Mesothelial cell of epicardium (in vitro differentiated cells): ENCODE results near the gene VSTM2B. TPM values are rescaled to one million over a fixed set of nuclear protein-coding genes. Genes with fewer than 3 reads are reported as not detected.

Source experiments
- DNase-seq, 2 experiments: peaks; one replicate each; pipeline ENCODE4 v3.0.0; 2021; ENCODE audit warnings: low spot score in 2 of 2; ENCODE audit not compliant: unreplicated experiment in 2 of 2
- H3K27ac Mint-ChIP-seq: 2 replicates; pipeline ENCODE4 v1.8.0; 2021; ENCODE audit warnings: mixed read lengths
- H3K27me3 Mint-ChIP-seq: 2 replicates; pipeline ENCODE4 v1.8.0; 2021; ENCODE audit warnings: low read depth, mixed read lengths
- H3K36me3 Mint-ChIP-seq: 2 replicates; pipeline ENCODE4 v1.8.0; 2021; ENCODE audit warnings: mixed read lengths
- H3K4me1 Mint-ChIP-seq: 2 replicates; pipeline ENCODE4 v1.8.0; 2021; ENCODE audit warnings: mixed read lengths
- H3K4me3 Mint-ChIP-seq: 2 replicates; pipeline ENCODE4 v1.8.0; 2021; ENCODE audit warnings: mild to moderate bottlenecking, moderate library complexity, mixed read lengths
- H3K9me3 Mint-ChIP-seq: 2 replicates; pipeline ENCODE4 v1.8.0; 2021; ENCODE audit warnings: mixed read lengths
- total RNA-seq: library from RNA; stranded (reverse); gene quantifications from 3 replicates; pipeline ENCODE4 v1.2.1, GENCODE V29; 2021
- TF ChIP-seq, protein P1 (sequence below): fragments of 200-600 bp; sonication (generic); IDR thresholded peaks from one replicate; pipeline ENCODE4 v1.5.0; 2021; ENCODE audit warnings: antibody characterized with exemption; ENCODE audit not compliant: unreplicated experiment

Gene VSTM2B
- total RNA-seq, 1 donor from 2014 or later, result not detected

DNA sequence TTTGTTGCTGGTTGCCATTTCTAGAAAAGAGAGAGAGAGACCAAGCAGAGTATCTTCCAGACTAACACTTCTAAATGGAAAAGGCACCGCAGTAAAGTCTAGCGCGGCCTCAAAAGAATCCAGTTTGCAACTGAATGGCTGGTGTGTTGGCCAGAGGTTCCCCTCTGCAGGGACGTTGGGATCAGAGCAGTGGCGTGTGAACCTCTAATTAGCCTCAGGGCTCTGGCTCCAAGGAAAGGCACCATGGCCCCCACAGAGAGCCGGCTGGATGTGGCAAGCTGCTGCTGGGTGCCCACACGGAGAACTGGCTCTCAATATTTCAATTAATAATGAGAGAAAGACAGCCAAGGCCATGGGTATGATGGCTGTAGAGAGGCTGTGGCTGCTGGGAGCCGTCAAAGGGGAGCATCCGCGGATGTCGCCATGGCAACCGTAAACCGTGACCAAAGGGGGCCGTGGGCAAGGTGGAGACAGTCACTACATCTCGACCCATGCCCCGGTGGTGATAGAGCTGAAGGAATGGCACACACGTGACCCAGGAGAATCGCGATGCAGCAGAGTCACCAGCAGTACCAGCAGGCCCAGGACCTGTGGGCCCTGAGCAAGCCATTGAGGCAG is 9.5 kb downstream of the VSTM2B start:
- Mint-ChIP-seq H3K36me3 (no peaks in the 10 kb centered on the region), H3K4me3 (no peak overlapping the region), H3K27ac (no peak overlapping the region), H3K4me1 (no peaks in the 10 kb centered on the region), H3K9me3 (no peaks in the 10 kb centered on the region), H3K27me3 (peaks cover 84% of the 10 kb centered on the region)
- TF ChIP-seq, protein P1, sequence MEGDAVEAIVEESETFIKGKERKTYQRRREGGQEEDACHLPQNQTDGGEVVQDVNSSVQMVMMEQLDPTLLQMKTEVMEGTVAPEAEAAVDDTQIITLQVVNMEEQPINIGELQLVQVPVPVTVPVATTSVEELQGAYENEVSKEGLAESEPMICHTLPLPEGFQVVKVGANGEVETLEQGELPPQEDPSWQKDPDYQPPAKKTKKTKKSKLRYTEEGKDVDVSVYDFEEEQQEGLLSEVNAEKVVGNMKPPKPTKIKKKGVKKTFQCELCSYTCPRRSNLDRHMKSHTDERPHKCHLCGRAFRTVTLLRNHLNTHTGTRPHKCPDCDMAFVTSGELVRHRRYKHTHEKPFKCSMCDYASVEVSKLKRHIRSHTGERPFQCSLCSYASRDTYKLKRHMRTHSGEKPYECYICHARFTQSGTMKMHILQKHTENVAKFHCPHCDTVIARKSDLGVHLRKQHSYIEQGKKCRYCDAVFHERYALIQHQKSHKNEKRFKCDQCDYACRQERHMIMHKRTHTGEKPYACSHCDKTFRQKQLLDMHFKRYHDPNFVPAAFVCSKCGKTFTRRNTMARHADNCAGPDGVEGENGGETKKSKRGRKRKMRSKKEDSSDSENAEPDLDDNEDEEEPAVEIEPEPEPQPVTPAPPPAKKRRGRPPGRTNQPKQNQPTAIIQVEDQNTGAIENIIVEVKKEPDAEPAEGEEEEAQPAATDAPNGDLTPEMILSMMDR, result no peak
- DNase-seq, result no peak

DNA sequence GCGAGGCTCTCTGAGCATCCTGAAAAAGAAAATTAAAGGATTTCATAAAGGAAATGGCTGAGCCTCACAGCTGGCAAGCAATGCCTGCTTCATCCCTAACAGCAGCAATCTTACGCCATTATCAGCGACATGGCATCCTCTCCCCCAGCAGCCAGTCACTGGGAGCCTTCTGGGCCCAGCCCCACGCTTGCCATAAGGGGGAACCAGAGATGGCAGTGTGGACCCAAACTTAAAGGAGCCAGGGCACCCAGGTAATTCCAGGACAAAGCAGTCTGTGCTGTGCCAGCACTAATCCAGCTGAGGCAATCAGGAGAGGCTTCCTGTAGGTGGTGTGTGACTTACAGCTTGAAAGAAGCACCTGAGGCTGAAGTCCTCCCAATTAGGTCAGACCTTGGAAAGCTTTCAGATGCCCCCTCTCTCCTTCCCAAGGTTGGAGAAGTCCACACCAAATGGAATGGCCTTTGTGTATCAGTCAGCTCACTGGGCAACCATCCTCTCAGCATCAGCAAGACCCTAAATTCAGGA is 10.3 kb downstream of the VSTM2B start:
- DNase-seq, result no peak
- H3K9me3 Mint-ChIP-seq, result no peaks in the 10 kb centered on the region

DNA sequence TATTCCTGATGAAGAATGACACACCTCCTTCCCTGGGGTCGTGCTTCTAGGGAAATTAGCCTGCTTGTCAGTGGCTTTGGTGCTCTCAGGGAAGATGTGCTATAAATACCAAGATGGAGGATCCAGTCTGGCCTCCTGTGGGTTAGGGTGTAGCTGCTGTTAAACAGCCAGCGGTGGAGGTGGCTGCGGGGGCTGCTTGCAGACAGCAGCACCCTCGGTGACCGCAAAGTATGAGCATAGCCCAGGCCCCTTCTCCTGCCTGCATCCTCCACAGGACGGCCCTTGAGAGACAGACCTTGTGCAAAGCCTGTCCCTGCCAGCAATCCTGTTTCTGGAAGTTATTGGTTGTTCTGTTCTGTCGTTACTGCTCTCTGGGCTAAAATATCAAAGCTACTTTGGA is 11.4 kb downstream of the VSTM2B start:
- Mint-ChIP-seq H3K36me3 (no peaks in the 10 kb centered on the region), H3K27ac (no peak overlapping the region), H3K4me3 (no peak overlapping the region), H3K9me3 (no peaks in the 10 kb centered on the region), H3K27me3 (peaks cover 66% of the 10 kb centered on the region), H3K4me1 (no peaks in the 10 kb centered on the region)
- TF ChIP-seq, protein P1, result no peak
- no peak for DNase-seq

More for the DNA sequence above, 10.3 kb downstream of the VSTM2B start:
- Mint-ChIP-seq H3K4me1 (no peaks in the 10 kb centered on the region), H3K27me3 (peaks cover 78% of the 10 kb centered on the region), H3K36me3 (no peaks in the 10 kb centered on the region), H3K4me3 (no peak overlapping the region), H3K27ac (no peak overlapping the region)
- TF ChIP-seq, protein P1, result no peak

DNA sequence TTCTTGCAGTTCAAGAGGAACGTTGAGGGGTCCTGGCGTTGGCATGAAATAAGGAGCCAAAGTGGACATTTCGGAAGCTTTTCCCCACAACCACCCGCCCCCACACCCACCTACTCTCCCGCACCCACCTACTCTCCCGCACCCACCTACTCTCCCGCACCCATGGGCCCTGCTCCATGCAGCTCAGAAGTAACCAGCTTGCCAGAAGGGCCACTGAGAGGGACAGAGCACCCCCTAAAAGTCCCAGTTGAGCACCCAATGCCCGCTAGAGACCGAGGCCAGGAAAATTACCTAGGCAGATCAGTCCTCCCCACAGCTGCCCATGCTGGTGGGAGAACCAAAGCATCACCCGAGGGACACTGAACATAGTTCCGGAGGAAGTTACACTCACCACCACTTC is 11.8 kb downstream of the VSTM2B start:
- TF ChIP-seq, protein P1, result no peak
- H3K27ac Mint-ChIP-seq, result no peak overlapping the region
- peaks cover 62% of the 10 kb centered on the region for H3K27me3 Mint-ChIP-seq
- no peaks in the 10 kb centered on the region for H3K36me3 Mint-ChIP-seq
- no peaks in the 10 kb centered on the region for H3K9me3 Mint-ChIP-seq
- H3K4me1 Mint-ChIP-seq, result no peaks in the 10 kb centered on the region
- no peak overlapping the region for H3K4me3 Mint-ChIP-seq
- DNase-seq, result peak in 1 of 2 experiments; percentile 24

DNA sequence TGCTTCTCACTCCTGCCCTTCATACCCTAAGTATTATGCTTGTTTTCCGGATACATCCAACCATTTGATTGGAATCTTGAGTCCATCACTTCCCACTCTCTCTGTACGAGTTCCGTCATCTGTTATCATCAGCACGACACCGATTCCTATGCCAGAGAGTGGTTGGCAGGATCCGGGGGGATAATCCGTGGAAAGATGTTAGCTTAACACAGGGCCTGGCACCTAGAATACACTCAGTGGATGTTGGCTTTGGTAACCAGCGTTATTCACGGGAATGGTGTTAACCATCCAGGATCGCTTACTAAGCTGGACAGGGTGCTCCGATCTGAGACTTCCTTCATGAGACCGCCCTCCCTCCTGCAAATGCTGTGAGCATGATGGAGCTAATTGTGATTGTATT is 12.4 kb downstream of the VSTM2B start:
- no peak overlapping the region for H3K4me3 Mint-ChIP-seq
- no peaks in the 10 kb centered on the region for H3K9me3 Mint-ChIP-seq
- no peaks in the 10 kb centered on the region for H3K4me1 Mint-ChIP-seq
- no peak for DNase-seq
- TF ChIP-seq, protein P1, result no peak
- peaks cover 57% of the 10 kb centered on the region for H3K27me3 Mint-ChIP-seq
- H3K27ac Mint-ChIP-seq, result no peak overlapping the region
- H3K36me3 Mint-ChIP-seq, result no peaks in the 10 kb centered on the region
